ENCODE results near the gene PLEKHA6.

The PLEKHA6 gene

DNA sequence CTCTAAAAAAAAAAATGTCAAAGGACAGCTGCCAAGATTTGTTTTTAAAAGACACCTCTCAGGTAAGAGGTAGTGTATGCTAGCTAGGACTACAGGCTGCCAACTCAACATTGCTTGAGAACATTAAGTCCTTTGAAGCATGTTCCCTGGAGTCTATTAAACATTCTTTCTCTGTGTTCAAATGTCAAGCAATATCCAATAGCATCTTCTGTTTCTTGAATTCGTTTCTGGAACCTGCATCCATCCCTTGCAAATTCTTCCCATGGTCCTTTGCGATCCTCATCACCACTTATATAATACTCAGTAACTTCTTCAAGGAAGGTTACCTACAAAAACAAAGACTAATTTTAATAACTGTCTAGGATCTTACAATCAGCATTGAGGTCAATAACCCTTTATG is 46.3 kb upstream of the PLEKHA6 start:
- no peak overlapping the region for H3K9ac ChIP-seq (ENCODE audit: low read length)
- no peak for DNase-seq
- H3K4me2 ChIP-seq (ENCODE audit: low read depth, low read length), result peak overlapping the region; percentile 79
- TF ChIP-seq, protein P1, sequence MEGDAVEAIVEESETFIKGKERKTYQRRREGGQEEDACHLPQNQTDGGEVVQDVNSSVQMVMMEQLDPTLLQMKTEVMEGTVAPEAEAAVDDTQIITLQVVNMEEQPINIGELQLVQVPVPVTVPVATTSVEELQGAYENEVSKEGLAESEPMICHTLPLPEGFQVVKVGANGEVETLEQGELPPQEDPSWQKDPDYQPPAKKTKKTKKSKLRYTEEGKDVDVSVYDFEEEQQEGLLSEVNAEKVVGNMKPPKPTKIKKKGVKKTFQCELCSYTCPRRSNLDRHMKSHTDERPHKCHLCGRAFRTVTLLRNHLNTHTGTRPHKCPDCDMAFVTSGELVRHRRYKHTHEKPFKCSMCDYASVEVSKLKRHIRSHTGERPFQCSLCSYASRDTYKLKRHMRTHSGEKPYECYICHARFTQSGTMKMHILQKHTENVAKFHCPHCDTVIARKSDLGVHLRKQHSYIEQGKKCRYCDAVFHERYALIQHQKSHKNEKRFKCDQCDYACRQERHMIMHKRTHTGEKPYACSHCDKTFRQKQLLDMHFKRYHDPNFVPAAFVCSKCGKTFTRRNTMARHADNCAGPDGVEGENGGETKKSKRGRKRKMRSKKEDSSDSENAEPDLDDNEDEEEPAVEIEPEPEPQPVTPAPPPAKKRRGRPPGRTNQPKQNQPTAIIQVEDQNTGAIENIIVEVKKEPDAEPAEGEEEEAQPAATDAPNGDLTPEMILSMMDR (IDR thresholded peaks at IDR 0.05; ENCODE audit: low read length), result no peak
- TF ChIP-seq EZH2 (optimal IDR thresholded peaks at IDR 0.05; ENCODE audit: low read depth, low read length), result no peak
- no peak for TF ChIP-seq EZH2phosphoT487 (IDR thresholded peaks at IDR 0.05; ENCODE audit: low read length)
- H3K27me3 ChIP-seq (replicated peaks; ENCODE audit: insufficient read depth, low read length), result no peaks in the 10 kb centered on the region
- peaks cover 9% of the 10 kb centered on the region; the same call in 1 of the 2 replicates for H3K4me1 ChIP-seq (ENCODE audit: low read length)
- peaks cover 47% of the 10 kb centered on the region for H3K36me3 ChIP-seq (replicated peaks; ENCODE audit: insufficient read depth, low read length)
- no peak overlapping the region for H3K4me3 ChIP-seq (ENCODE audit: low read length)
- no peak overlapping the region for H3K27ac ChIP-seq (ENCODE audit: low read length)
- H3K79me2 ChIP-seq (ENCODE audit: low read length), result peaks cover 89% of the 10 kb centered on the region
- peaks cover 72% of the 10 kb centered on the region for H4K20me1 ChIP-seq (ENCODE audit: insufficient read depth, low read length)
- H2AFZ ChIP-seq (ENCODE audit: low read length), result no peak overlapping the region
- H3K9me2 ChIP-seq (replicated peaks; ENCODE audit: insufficient read depth, low read length), result no peaks in the 10 kb centered on the region
- no peaks in the 10 kb centered on the region for H3K9me3 ChIP-seq (replicated peaks; ENCODE audit: insufficient read depth, low read length)
- H3F3A ChIP-seq (ENCODE audit: insufficient read depth, low read length), result peaks cover 34% of the 10 kb centered on the region

DNA sequence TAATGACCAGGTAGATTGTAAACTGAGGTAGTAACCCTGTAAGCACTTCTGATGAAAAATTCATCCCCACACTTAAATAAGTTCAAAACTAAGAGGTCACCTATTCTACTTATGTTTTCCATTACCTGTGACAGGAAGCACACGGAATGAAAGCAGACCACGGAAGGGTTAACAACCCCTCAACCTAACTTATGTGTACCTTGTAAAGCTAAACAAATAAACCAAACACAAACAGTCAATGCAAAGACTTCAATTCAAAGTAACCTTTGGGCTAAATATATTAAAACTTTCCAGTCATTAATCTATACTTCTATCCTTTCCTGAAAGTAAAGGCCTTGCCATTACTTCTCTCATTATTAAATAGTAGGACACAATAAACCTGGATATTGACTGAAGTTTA is 44.9 kb upstream of the PLEKHA6 start:
- Histone ChIP-seq H3K9me3 (replicated peaks; ENCODE audit: insufficient read depth, low read length) (no peaks in the 10 kb centered on the region), H4K20me1 (ENCODE audit: insufficient read depth, low read length) (peaks cover 59% of the 10 kb centered on the region), H3K27me3 (replicated peaks; ENCODE audit: insufficient read depth, low read length) (no peaks in the 10 kb centered on the region), H3K9ac (ENCODE audit: low read length) (no peak overlapping the region), H3K4me1 (ENCODE audit: low read length) (peaks cover 9% of the 10 kb centered on the region; the same call in 1 of the 2 replicates), H3K79me2 (ENCODE audit: low read length) (peaks cover 76% of the 10 kb centered on the region), H3K36me3 (replicated peaks; ENCODE audit: insufficient read depth, low read length) (peaks cover 47% of the 10 kb centered on the region), H2AFZ (ENCODE audit: low read length) (no peak overlapping the region), H3K9me2 (replicated peaks; ENCODE audit: insufficient read depth, low read length) (no peaks in the 10 kb centered on the region), H3K4me3 (ENCODE audit: low read length) (no peak overlapping the region), H3K4me2 (ENCODE audit: low read depth, low read length) (no peak overlapping the region), H3F3A (ENCODE audit: insufficient read depth, low read length) (peaks cover 38% of the 10 kb centered on the region), H3K27ac (ENCODE audit: low read length) (no peak overlapping the region)
- TF ChIP-seq EZH2phosphoT487 (IDR thresholded peaks at IDR 0.05; ENCODE audit: low read length), result no peak
- no peak for TF ChIP-seq EZH2 (optimal IDR thresholded peaks at IDR 0.05; ENCODE audit: low read depth, low read length)
- TF ChIP-seq, protein P1 (IDR thresholded peaks at IDR 0.05; ENCODE audit: low read length), result no peak
- DNase-seq, result no peak

DNA sequence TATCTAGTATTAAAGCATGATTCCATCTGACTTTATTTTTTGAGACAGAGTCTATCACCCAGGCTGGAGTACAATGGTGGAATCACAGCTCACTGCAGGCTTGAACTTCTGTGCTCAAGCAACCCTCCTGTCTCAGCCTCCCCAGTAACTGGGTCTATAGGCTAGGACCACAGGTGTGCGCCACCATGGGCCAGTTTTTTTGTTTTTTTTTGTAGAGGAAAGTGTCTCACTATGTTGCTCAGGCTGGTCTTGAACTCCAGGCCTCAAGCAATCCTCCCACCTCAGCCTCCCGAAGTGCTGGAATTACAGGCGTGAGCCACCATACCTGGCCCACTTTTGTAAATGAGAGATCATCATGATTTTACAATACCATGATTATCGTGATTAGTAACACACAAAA is 42.7 kb upstream of the PLEKHA6 start:
- Histone ChIP-seq H3F3A (ENCODE audit: insufficient read depth, low read length) (peaks cover 43% of the 10 kb centered on the region), H3K27me3 (replicated peaks; ENCODE audit: insufficient read depth, low read length) (no peaks in the 10 kb centered on the region), H2AFZ (ENCODE audit: low read length) (no peak overlapping the region), H3K79me2 (ENCODE audit: low read length) (peaks cover 54% of the 10 kb centered on the region), H3K4me2 (ENCODE audit: low read depth, low read length) (no peak overlapping the region), H3K9ac (ENCODE audit: low read length) (no peak overlapping the region), H3K9me3 (replicated peaks; ENCODE audit: insufficient read depth, low read length) (no peaks in the 10 kb centered on the region), H3K9me2 (replicated peaks; ENCODE audit: insufficient read depth, low read length) (no peaks in the 10 kb centered on the region), H4K20me1 (ENCODE audit: insufficient read depth, low read length) (peaks cover 37% of the 10 kb centered on the region), H3K4me1 (ENCODE audit: low read length) (peaks cover 9% of the 10 kb centered on the region; the same call in 1 of the 2 replicates), H3K36me3 (replicated peaks; ENCODE audit: insufficient read depth, low read length) (peaks cover 27% of the 10 kb centered on the region), H3K27ac (ENCODE audit: low read length) (no peak overlapping the region), H3K4me3 (ENCODE audit: low read length) (no peak overlapping the region)
- no peak for DNase-seq
- no peak for TF ChIP-seq EZH2 (optimal IDR thresholded peaks at IDR 0.05; ENCODE audit: low read depth, low read length)
- TF ChIP-seq, protein P1 (IDR thresholded peaks at IDR 0.05; ENCODE audit: low read length), result no peak
- no peak for TF ChIP-seq EZH2phosphoT487 (IDR thresholded peaks at IDR 0.05; ENCODE audit: low read length)

Data from MM.1S (cell line).